Lung (tissue), 12 donors: ENCODE results near the gene GPR176. TPM values are rescaled to one million over a fixed set of nuclear protein-coding genes. Genes with fewer than 3 reads are reported as not detected.
"Not testable (repeated sequence)": the region's sequence is repeated elsewhere in the genome, so short reads cannot be mapped to it uniquely, and the experiment has no call there.

ENCODE experiments used
- ATAC-seq: fragments of 200-7000 bp; cut with Tn5 transposase; one replicate; pipeline ENCODE4 v1.9.1; 2020; ENCODE audit warnings: moderate number of reproducible peaks; ENCODE audit not compliant: insufficient read depth, low FRiP score
- DNase-seq, 3 donors: peaks; one replicate each; pipeline ENCODE4 v3.0.0-alpha.2; 2013 to 2017
- H3K27ac ChIP-seq, 2 donors: one replicate each; pipeline ENCODE4 v1.5.1; 2013; ENCODE audit warnings: mild to moderate bottlenecking in 2 of 2, moderate library complexity in 2 of 2, control low read depth in 1 of 2, inconsistent platforms in 1 of 2, low read depth in 1 of 2, low read length in 1 of 2
- H3K27me3 ChIP-seq, 3 donors: one replicate each; pipeline ENCODE4 v1.5.1; 2013; ENCODE audit warnings: low read length in 2 of 3; ENCODE audit not compliant: control insufficient read depth in 3 of 3, insufficient read depth in 3 of 3
- H3K36me3 ChIP-seq, 4 donors: one replicate each; pipeline ENCODE4 v1.5.1; 2013; ENCODE audit warnings: low read length in 4 of 4, mild to moderate bottlenecking in 1 of 4, moderate library complexity in 1 of 4; ENCODE audit not compliant: control insufficient read depth in 4 of 4, insufficient read depth in 4 of 4
- H3K4me1 ChIP-seq, 5 donors: one replicate each; pipeline ENCODE4 v1.5.1; 2013; ENCODE audit warnings: low read length in 5 of 5, mild to moderate bottlenecking in 2 of 5, moderate library complexity in 1 of 5; ENCODE audit not compliant: control insufficient read depth in 5 of 5, insufficient read depth in 5 of 5
- H3K4me3 ChIP-seq: one replicate; pipeline ENCODE4 v1.5.1; 2013; ENCODE audit warnings: mild to moderate bottlenecking, control low read depth, moderate library complexity
- H3K9ac ChIP-seq, 2 donors: one replicate each; pipeline ENCODE4 v1.5.1; 2013; ENCODE audit warnings: low read length in 2 of 2, control low read depth in 1 of 2; ENCODE audit not compliant: insufficient read depth in 1 of 2
- H3K9me3 ChIP-seq, 4 donors: one replicate each; pipeline ENCODE4 v1.5.1; 2013; ENCODE audit warnings: low read length in 3 of 4, mild to moderate bottlenecking in 1 of 4, moderate library complexity in 1 of 4; ENCODE audit not compliant: control insufficient read depth in 4 of 4, insufficient read depth in 3 of 4
- WGBS, 2 donors: extraction: QIAGEN DNeasy Blood & Tissue Kit; methylation state at CpG; one replicate each; pipeline ENCODE4 v1.1.7; 2013; 5-methylcytosine and 5-hydroxymethylcytosine counted together
- polyA plus RNA-seq, 2 donors: library from polyadenylated mRNA; stranded (reverse); fragments of 200-250 nt; gene quantifications; one replicate each; pipeline ENCODE4 v1.2.1, GENCODE V29; 2013
- total RNA-seq, 2 donors: library from RNA; depleted of rRNA in 1 of 2; stranded (reverse); fragments of >200 nt in 1 of 2; gene quantifications; one replicate each; pipeline ENCODE4 v1.2.1, GENCODE V29; 2014 to 2021
- TF ChIP-seq, protein P1 (sequence below): IDR thresholded peaks from 2 replicates; pipeline ENCODE4 v1.5.1; 2012; ENCODE audit warnings: mild to moderate bottlenecking; ENCODE audit errors: control extremely low read depth, extremely low read depth
- donor health status: control.
- donor health status: control.
- donor health status: Bipolar disorder and iron deficiency.
- donor health status: healthy.
- donor health status: DM: yes; HTN: yes; CAD: no.

Gene GPR176
- total and polyA plus RNA-seq, 4 donors: 1.7 to 9.0 (median 6.6) TPM

DNA sequence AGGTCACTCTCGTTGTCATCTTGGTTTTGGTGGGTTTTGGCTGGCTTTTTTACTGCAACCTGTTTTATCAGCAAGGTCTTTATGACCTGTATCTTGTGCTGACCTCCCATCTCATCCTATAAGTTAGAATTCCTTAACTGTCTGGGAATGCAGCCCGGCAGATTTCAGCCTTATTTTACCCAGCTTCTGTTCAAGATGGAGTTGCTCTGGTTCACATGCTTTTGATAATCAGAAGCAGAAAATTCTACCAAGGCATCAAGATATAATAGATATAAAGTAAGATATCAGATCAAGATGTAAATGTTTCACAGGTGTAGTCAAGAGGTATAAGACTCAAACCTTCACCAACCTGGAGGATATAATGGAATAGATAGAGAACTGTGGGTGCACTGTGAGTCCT lies 16.0 kb downstream of the GPR176 start:
- Histone ChIP-seq H3K4me1 (no peaks in the 10 kb centered on the region), H3K36me3 (no peaks in the 10 kb centered on the region), H3K9ac (no peak overlapping the region), H3K9me3 (no peaks in the 10 kb centered on the region), H3K4me3 (no peak overlapping the region), H3K27me3 (no peaks in the 10 kb centered on the region), H3K27ac (no peak overlapping the region)
- TF ChIP-seq, protein P1, sequence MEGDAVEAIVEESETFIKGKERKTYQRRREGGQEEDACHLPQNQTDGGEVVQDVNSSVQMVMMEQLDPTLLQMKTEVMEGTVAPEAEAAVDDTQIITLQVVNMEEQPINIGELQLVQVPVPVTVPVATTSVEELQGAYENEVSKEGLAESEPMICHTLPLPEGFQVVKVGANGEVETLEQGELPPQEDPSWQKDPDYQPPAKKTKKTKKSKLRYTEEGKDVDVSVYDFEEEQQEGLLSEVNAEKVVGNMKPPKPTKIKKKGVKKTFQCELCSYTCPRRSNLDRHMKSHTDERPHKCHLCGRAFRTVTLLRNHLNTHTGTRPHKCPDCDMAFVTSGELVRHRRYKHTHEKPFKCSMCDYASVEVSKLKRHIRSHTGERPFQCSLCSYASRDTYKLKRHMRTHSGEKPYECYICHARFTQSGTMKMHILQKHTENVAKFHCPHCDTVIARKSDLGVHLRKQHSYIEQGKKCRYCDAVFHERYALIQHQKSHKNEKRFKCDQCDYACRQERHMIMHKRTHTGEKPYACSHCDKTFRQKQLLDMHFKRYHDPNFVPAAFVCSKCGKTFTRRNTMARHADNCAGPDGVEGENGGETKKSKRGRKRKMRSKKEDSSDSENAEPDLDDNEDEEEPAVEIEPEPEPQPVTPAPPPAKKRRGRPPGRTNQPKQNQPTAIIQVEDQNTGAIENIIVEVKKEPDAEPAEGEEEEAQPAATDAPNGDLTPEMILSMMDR: no peak
- no peak for DNase-seq
- 90 to 92% methylated on average over 2 of the region's 2 CpGs for WGBS, 2 donors
- ATAC-seq: no peak

DNA sequence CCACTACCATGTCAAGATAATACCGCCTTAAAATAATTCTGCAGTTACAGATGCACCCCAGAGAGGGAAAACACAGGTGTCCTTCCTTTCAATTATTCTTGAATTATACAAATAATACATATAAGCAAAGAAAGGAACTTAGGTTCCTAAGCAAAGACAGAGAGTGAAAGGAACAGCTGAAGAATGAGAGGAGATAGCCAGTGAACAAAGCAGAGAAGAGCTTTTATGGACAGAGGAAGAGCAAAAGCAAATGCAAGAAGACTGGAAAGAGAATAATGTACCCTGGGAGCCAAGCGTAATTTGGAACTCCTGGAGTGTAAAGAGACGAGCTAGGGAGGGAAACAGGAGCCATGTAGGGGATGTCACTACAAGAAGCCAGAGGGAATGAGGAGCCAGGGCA lies 21.7 kb downstream of the GPR176 start:
- H3K36me3 ChIP-seq: no peaks in the 10 kb centered on the region
- no peaks in the 10 kb centered on the region for H3K27me3 ChIP-seq
- no peak overlapping the region for H3K4me3 ChIP-seq
- no peaks in the 10 kb centered on the region for H3K4me1 ChIP-seq
- no peak overlapping the region for H3K27ac ChIP-seq
- DNase-seq (no peak), ATAC-seq (no peak)
- WGBS, 2 donors: 94% methylated on average over 3 of the region's 3 CpGs
- TF ChIP-seq, protein P1: no peak
- no peak overlapping the region for H3K9ac ChIP-seq
- H3K9me3 ChIP-seq: no peaks in the 10 kb centered on the region

DNA sequence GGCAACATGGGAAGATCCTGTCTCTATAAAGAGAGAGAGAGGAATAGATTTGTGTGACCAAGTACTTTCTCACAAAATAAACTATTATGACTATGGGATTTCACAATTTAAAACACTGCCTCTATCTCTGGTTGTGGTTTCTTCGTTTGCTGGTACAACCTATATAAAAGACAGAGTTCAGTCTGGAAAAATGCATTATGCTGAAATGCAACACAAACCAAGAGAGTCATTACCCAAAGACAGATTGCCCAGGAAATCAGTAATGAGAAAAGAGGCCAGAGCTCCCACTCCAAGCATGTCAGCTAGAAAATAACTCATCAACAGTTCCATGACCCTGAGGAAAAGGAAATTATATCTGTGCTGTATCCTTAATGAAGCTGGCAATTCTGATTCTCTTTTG lies 23.2 kb downstream of the GPR176 start:
- DNase-seq: no peak
- Histone ChIP-seq H3K27me3 (no peaks in the 10 kb centered on the region), H3K27ac (no peak overlapping the region), H3K4me3 (no peak overlapping the region), H3K4me1 (no peaks in the 10 kb centered on the region), H3K9ac (no peak overlapping the region), H3K36me3 (no peaks in the 10 kb centered on the region), H3K9me3 (no peaks in the 10 kb centered on the region)
- WGBS, 2 donors: 66 to 70% methylated on average over 1 of the region's 1 CpG
- TF ChIP-seq, protein P1: no peak
- no peak for ATAC-seq

DNA sequence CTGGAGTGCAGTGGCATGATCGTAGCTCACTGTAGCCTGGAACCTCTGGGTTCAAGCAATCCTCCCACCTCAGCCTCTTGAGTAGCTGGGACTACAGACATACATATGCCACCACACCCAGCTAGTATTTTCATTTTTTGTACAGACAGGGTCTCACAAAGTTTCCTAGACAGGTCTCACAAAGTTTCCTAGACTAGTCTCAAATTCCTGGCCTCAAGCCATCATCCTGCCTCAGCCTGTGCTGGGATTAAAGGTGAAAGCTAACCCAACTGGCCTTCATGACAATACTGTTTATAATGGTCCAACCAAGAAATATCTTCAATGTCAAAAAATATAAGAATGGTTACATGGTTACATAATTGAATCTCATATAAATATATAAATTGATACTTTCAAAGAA lies 24.0 kb downstream of the GPR176 start:
- DNase-seq (no peak), ATAC-seq (no peak)
- H3K9me3 ChIP-seq: no peaks in the 10 kb centered on the region
- no peaks in the 10 kb centered on the region for H3K36me3 ChIP-seq
- H3K27ac ChIP-seq: no peak overlapping the region
- no peak overlapping the region for H3K9ac ChIP-seq
- WGBS, 2 donors: 98 to 100% methylated on average over 1 of the region's 1 CpG
- no peak overlapping the region for H3K4me3 ChIP-seq
- H3K4me1 ChIP-seq: no peaks in the 10 kb centered on the region
- H3K27me3 ChIP-seq: no peaks in the 10 kb centered on the region
- TF ChIP-seq, protein P1: no peak

DNA sequence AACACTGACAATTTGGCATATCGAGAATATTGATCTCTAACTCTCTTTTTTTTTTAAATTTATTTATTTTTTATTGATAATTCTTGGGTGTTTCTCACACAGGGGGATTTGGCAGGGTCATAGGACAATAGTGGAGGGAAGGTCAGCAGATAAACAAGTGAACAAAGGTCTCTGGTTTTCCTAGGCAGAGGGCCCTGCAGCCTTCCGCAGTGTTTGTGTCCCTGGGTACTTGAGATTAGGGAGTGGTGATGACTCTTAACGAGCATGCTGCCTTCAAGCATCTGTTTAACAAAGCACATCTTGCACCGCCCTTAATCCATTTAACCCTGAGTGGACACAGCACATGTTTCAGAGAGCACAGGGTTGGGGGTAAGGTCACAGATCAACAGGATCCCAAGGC lies 27.0 kb downstream of the GPR176 start:
- H3K36me3 ChIP-seq, H3K27ac ChIP-seq, H3K9me3 ChIP-seq, H3K4me3 ChIP-seq, H3K9ac ChIP-seq, H3K4me1 ChIP-seq, DNase-seq, H3K27me3 ChIP-seq, ATAC-seq: not testable (repeated sequence)
- 76 to 93% methylated on average over 2 to 3 of the region's 4 CpGs for WGBS, 2 donors
